HCEC 1CT (cell line): ENCODE data around the gene MAZ.
"Not testable (repeated sequence)": the region's sequence is repeated elsewhere in the genome, so short reads cannot be mapped to it uniquely, and the experiment has no call there.

Experiments
- DNase-seq: peaks from one replicate; pipeline ENCODE4 v3.0.0-alpha.2; 2017

MAZ gene

DNA sequence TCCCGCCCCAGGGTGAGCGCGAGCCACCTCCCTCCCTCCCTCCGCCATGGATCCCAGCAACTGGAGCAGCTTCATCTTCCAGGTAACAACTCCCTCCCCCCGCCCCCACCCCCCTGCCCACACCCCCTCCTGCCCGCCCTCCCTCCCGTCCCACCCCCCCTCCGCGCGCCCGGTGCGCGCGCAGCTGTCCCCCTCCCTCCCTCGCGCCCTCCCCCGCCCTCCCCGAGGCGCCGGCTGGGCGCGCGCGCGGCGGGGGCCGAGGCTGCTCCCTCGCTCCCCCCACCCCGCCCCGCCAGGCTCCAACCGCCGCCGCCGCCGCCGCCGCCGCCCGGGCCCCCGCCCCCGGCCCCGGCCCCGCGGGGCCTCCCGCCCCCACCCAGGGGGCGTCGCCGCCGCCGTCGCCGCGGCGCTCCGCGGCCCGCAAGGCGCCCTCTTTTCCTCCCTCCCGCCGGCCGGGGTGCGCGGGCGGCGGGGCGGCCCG, at the start of gene MAZ:
Gene MAZ, plus strand, starts transcription at position 431 of the 481 bp plus-strand sequence. CDS start 173 bp downstream, outside the sequence.
- DNase-seq, result no peak

DNA sequence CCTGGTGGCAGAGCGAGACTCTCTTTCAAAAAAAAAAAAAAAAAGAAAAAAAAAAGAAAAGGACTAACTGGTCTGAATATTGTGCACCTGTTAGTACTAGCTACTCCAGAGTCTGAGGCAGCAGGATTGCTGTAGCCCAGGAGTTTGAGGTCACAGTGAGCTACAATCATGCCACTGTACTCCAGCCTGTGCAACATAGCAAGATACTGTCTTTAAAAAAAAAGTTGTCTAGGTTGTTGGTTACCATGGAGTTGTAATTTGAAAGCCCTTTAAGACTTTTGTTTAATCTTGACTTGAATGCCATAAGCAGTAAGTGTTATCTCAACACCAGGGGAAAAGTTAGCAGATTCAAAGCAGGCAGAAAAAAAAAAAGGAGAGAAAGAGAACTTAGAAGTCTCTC, 49.7 kb upstream of the MAZ start:
- no peak for DNase-seq

DNA sequence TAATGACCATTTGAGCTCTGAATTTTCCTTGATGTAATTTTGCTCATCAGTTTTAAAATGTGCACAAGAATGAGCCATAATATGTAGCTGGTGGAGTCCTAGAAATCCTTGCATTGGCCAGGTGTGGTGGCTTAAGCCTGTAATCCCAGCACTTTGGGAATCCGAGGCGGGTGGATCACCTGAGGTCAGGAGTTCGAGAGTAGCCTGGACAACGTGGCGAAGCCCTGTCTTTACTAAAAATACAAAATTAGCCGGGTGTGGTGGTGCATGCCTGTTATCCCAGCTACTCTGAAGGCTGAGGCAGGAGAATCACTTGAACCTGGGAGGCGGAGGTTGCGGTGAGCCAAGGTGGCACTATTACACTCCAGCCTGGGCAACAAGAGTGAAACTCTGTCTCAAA, 49.2 kb upstream of the MAZ start:
- DNase-seq, result not testable (repeated sequence)

DNA sequence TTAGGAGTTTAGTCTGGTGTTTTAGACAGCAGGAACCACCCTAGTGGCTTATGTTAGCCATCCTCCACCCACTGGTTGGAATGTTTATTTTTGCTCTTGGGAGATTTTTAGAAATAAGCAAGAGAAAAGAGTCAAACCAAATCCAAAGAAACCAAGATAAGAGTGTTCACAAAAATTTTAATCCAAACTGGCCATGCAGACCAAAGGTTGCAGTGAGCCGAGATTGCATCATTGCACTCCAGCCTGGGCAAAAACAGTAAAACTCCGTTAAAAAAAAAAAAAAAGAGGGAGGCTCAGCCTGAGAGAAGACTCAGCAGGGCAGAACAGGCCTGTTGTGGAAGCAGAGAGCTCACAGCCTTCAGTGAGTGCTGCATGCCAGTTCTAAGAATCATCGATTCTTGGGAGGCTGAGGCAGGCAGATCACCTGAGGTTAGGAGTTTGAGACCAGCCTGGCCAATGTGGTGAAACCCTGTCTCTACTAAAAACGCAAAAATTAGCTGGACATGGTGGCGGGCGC, 48.3 kb upstream of the MAZ start:
- no peak for DNase-seq

DNA sequence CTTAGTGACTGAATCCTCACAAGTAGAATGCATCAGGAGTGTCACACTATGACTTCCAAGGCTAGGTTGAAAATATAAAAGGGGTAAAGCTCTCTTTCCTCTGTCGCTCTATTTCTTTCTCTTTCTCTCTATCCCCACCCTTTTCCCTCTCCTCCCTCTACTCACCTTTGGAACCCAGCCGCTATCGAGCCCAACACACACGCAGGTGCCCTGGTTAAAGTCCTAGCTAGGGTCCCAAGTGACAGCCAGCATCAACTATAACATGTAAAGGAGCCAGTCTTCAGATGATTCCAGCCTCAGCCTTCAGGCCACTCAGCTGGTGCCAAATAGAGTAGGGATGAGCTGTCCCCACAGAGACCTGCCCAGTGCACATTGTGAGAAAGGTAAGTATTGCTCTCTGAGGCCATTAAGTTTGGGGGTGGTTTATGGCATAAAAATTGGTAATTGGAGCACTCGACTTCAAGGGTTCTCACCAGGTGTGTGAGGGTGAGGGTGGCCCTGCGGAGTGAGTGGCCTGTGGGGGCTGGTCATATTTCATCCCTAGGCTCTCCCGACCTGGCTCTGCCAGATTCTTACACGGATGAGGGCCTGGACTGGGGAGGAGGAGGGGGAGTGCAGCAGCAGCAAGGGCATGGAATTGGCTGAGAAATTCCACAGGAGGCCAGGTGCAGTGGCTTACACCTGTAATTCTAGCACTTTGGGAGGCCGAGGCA, 45.6 kb upstream of the MAZ start:
- no peak for DNase-seq

DNA sequence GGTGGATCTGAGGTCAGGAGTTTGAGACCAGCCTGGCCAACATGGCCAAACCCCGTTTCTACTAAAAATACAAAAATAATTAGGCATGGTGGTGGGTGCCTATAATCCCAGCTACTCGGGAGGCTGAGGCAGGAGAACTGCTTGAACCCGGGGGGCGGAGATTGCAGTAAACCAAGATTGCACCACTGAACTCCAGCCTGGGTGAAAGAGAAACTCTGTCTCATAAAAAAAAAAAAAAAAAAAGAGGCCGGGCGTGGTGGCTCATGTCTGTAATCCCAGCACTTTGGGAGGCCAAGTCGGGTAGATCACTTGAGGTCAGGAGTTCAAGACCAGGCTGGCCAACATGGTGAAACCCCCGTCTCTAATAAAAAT, 45.1 kb upstream of the MAZ start:
- not testable (repeated sequence) for DNase-seq

DNA sequence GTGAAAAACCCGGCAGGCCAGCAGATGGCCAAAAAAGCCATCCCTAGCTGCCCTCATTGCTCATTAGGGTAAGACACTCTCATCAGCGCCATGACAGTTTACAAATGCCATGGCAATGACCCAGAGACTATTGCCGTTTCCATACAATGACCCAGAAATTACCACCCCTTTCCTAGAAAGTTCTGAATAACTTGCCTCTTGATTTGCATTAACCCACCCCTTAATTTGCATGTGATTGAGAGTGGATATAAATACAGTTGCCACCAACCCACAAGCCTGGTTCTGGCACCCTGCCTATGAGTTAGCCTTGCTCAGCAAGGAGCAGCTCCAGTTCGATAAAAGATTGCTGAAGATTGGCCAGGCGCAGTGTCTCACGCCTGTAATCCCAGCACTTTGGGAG, 44.4 kb upstream of the MAZ start:
- DNase-seq, result no peak

DNA sequence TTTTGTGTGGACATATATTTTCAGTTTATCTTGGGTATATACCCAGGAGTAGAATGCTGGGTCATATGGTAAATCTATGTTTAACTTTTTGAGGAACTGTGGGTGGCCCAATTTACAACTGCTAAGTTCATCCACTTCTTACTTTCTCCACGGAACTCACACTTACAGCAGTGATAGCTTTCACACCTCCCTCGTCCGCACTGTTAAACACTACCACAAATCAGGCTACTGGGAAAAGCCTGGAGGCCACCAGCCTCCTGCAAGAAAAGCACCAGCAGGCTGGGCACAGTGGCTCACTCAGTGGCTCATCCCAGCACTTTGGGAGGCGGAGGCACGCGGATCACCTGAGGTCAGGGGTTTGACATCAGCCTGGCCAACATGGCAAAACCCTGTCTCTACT, 43.0 kb upstream of the MAZ start:
- DNase-seq, result no peak

DNA sequence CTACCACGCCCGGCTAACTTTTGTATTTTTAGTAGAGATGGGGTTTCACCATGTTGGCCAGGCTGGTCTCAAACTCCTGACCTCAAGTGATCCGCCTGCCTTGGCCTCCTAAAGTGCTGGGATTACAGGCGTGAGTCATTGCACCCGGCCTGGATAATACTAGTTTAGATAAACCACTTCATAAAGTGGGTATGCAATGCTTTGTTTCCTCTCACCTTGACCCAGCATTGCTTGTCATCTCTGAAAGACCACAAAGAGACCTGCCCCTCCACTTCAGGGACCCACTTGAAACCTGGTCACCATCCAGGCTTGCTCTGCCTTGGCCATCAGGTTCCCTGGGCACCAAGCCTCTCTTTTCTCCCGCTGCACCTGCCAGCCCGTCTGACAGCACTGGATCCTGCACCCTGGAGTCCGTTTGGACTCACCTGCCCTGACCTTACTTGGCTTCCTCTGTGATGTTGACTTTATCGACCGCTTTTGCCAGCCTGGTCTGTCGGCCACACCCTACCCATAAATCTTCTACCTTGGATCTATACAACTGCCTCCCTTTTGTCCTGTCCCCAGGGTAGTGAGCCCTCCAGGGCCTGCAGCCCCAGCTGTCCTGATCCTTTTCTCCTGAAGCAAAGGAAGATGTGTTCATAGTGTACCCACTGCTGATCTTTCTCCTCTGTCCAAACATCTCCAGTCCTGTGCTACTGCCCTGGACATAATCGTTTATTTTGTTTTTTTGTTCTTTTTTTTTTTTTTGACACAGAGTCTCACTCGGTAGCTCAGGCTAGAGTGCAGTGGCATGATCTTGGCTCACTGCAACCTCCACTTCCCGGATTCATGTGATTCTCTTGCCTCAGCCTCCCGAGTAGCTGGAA, 40.9 kb upstream of the MAZ start:
- DNase-seq, result no peak

DNA sequence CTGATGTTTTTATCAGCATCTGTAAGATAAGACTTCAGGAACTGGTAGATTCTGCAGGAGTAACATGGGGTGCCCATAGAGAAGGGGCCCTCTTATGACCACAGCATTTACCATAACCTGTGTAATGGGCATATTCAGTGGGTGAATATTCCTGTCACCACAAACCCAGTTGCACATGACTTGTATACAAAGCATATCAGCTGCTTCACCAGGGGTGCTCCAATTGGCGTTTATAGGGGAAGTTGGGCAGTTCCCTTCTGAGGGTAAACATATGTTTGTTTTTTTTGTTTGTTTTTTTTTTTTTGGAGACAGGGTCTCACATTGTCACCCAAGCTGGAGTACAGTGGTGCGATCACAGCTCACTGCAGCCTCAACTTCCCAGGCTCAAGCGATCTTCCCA, 39.8 kb upstream of the MAZ start:
- no peak for DNase-seq

DNA sequence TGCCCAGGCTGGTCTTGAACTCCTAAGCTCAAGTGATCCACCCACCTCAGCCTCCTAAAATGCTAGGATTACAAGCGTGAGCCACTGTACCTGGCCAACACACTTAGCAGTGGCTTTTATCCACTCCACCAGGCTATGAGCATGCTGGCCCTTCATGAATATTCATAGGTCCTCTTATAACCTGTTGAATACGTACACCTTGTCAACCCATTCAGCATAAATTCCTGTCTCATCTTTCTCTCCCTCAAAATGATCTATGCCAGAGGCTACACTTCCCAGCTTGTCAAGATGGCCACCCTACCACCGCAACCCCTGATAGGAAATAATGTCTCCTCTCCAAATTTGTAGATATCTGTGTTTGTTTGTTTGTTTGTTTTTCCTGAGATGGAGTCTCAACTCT, 39.3 kb upstream of the MAZ start:
- no peak for DNase-seq

DNA sequence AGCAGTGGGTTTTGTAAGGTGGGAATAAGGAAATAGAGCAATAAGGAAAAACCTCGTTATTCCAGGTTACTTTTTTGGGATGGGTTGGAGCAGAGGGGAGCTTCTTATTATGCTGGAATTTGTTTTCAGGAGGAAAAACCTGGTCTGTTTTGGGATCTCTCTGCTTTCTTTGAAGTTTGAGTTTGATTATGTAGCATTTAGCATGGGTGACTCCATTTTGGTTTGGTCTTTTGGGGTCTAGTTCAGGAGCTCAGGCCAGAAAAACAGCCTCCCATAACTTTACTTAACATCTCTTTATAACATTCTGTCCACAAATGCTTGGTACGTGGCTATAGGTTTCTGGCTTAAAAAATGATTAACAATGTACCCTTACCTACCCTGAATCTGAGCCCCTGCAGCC, 36.8 kb upstream of the MAZ start:
- no peak for DNase-seq

DNA sequence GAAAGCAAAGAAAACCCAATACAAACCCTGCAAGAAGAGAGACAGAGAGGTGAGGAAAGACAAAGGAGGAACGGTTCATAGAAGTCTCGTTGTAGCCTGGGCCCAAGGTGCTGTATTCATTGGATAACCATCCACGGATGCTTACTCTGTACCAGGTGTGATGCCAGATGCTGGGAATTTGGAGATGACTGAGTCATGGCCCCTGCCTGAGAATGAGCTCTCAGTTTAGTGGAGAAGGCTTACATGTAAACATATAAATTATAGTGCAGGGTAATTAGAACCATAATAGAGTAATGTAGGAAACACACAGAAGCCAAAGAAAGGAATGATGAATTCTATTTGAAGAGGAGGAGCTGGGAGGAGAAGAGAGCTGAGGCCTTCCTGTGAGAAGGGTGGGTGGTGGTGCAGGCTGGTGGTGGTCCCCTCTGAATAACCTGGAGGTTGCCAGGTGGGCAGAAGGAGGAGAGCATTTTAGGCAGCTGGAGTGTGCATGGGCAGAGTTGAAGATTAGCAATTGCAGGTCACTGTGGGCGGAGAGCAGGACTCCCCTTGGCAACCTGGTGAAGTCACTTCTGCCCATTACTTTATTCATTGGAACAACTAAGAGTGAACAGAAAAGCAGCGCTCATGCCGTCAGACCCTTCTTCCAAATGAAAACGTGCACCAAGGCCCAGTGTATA, 35.9 kb upstream of the MAZ start:
- DNase-seq, result no peak

DNA sequence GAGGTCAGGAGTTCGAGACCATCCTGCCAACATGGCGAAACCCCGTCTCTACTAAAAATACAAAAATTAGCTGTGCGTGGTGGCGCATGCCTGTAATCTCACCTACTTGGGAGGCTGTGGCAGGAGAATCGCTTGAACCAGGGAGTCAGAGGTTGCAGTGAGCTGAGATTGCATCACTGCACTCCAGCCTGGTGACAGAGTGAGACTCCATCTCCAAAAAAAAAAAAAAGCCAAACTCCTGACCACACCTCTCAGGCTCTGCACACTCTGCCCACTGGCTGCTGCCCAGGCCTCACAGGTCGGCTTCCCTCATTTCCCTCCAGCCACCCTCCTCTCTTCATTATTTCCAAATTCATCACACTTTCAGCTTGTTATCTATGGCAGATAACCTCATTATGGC, 34.0 kb upstream of the MAZ start:
- not testable (repeated sequence) for DNase-seq

DNA sequence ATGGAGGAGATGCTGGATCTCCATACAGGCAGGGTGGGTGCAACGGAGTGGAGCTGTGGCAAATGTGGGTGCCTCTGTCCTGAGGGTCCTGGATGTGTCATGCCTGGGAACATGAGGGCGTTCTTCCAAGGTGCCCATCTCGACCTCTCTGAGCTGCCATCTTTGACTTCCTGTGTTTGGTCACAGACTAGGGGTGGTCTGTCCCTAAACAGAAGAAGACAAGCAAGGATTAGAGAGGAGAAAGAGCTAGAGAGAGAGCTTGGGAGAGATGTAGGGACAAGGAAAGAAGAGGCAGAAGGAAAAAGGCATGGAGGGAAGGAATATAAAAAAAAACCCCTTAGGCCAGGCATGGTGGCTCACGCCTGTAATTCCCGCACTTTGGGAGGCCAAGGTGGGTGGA, 31.6 kb upstream of the MAZ start:
- DNase-seq, result no peak

DNA sequence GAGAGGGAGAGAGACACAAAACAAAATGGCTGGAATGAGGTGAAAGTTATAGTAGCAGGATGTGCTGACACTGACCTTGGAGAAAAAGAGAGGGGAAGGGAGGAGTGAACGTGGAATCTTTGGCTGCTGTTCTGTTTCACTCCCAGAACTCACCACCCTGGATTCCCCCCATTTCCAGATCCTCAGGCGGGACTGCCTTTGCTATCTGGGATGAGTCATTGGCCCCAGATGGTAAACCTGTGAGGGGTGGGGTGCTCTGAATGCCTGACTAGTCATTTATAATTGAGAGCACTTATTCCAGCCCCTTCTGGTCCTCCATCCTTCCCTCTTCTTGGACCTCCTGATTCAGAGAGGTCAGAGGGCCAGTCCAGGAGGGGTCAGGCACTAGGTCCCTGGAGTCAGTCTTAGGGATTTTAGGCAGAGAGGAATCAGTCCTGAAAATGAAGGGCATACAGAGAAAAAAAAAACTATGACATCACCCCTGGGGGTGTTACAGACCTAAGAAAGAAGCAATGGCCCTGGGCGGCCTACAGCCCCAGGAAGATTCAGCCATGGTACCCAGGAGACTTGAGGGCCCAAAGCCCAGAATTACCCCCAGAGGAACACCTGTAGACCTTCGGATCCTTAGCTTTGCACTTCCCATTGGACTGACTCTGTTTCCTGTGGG, 30.5 kb upstream of the MAZ start:
- no peak for DNase-seq

DNA sequence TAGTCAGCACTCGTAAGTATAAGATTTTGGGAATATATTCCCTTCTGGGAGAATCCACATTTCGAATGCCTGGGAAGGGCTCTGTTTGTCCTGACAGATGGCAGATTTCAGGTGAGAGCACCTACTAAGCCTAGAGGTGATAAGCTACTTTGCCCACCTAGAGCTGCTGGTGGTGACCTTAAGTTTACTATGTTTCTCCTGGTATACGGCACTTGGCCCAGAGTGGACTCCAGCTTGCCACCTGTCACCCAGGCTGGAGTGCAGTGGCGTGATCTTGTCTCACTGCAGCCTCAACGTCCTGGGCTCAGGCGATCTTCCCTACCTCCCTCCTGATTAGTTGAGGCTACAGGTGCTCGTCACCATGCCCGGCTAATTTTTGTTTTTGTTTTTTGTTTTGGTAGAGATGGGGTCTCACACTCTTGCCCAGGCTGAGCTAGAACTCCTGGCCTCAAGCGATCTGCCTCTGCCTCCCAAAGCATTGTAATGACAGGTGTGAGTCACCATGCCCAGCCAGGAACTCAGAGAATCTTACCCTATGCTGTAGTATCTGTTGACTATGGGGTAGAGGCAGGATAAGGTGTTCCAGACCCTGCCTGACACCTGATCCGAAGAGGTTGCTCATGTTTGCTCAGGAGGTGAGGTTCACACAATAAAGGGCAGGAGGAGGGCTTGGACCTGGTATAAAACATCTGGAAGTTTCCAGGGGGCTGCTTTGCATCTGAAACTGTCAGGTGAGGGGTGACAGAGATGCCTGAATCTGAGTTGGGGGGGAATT, 28.6 kb upstream of the MAZ start, which contains the start of gene ZG16:
Gene ZG16, plus strand, starts transcription at position 681 of the 775 bp plus-strand sequence. CDS start 1,011 bp downstream, outside the sequence.
- no peak for DNase-seq

DNA sequence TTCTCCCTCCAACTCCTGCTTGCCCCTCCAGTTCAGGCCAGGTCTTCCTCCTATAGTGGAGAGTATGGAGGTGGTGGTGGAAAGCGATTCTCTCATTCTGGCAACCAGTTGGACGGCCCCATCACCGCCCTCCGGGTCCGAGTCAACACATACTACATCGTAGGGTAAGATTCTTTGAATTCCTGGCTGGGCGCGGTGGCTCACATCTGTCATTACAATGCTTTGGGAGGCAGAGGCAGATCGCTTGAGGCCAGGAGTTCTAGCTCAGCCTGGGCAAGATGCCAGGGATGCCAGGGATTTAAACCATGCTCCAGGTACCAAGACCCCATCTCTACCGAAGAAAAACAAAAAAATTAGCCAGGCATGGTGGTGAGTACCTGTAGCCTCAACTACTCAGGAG, 26.9 kb upstream of the MAZ start:
- DNase-seq, result no peak

DNA sequence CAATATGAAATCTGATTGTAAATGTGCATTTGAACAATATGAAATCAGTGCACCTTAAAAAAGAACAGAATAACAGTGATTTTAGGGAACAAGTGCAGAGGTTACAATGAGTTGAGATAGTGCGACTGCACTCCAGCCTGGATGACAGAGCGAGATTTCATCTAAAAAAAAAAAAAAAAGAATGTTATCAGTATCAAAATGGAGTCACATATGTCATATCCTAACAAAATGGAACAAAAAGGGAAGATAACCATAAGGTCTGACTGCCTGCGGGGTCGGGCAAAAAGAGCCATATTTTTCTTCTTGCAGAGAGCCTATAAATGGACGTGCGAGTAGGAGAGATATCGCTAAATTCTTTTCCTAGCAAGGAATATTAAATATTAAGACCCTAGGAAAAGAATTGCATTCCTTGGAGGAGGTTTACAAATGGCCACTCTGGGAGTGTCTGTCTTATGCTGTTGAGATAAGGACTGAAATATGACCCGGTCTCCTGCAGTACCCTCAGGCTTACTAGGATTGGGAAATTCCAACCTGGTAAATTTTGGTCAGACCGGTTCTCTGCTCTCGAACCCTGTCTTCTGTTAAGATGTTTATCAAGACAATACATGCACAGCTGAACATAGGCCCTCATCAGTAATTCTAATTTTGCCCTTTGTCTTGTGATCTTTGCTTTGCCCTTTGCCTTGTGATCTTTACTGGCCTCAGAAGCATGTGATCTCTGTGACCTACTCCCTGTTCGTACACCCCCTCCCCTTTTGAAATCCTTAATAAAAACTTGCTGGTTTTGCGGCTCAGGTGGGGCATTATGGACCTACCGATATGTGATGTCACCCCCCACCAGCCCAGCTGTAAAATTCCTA, 23.0 kb upstream of the MAZ start:
- DNase-seq, result not testable (repeated sequence)

DNA sequence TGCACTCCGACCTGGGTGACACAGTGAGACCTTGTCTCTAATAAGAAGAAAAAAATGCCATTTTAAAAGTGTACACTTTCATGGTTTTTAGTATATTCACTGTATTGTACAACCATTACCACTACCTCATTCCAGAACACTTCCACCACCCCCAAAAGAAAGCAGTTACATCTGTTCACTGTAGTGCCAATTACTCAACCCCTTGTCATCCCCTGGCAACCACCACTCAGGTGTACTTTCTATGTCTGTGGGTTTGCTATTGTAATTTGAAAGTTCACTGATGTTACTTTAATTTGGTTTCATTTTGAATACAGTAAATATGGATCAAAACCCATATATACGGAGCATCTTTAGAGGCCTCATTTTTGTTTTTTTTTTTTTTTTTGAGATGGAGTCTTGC, 22.2 kb upstream of the MAZ start:
- no peak for DNase-seq
